GM18868 (cell line): ENCODE measurements around the gene UNC13A.

Experiments used
- ATAC-seq: cut with Tn5 transposase; IDR thresholded peaks from one replicate; pipeline ENCODE4 v1.9.1; 2021; ENCODE audit warnings: mild to moderate bottlenecking, moderate library complexity; ENCODE audit not compliant: unreplicated experiment

Gene UNC13A

DNA sequence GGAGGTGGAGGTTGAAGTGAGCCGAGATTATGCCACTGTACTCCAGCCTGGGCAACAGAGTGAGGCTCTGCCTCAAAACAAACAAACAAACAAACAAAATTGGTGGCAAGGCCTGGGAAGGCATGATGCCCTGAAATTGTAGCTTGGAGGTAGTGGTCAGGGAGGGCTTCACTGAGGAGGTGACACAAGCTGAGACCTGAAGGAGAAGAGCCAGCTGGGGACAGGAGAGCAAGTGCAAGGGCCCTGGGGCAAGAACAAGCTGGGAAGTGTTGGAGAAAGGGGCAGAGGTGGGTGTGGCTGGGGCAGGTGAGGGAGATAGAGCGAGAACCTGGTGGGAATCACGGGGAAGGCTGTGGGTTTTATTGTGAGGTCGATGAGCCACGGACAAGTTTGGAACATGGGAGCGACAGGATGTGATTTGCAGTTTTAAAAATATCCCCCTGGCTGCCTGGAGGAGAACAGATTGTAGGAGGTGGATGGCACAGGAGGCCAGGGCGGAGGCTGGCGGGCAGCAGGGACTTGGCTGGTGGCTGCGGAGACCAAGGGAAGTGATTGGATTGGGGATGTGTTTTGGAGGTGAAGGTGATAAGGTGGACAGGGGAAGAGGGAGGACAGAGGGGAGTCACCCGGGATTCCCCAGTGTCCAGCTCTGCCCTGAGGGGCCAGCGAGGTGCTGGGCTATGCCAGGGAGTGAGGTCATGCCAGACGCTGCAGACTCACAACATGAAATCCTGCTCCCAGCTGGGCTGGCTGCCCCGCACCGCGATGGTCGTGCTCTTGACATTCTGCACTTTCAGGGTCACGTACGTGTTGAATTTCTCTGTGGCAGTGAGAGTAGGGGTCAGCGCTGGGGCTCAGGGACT lies 14.0 kb downstream of the UNC13A start:
- no peak for ATAC-seq

GRCh38 chr19:17671906-17672305 lies 16.2 kb downstream of the UNC13A start:
- no peak for ATAC-seq

GRCh38 chr19:17669419-17669818 lies 18.7 kb downstream of the UNC13A start:
- ATAC-seq: no peak

DNA sequence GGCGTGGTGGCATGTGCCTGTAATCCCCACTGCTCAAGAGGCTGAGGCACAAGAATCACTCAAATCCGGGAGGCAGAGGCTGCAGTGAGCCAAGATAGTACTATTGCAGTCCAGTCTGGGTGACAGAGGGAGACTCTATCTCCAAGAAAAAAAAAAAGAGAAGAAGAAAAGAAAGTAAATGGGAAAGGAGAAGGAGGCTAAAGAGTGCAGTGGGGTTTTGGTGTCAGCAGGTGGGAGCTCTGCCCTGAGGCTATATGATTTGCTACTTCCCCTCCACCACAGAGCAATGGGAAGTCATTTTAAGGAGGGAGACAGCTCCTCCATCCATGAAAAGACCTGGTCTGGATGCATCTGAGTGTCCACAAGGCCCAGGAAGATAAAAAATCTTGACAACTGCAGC lies 23.1 kb downstream of the UNC13A start:
- no peak for ATAC-seq

GRCh38 chr19:17659996-17660395 lies 28.2 kb downstream of the UNC13A start:
- ATAC-seq: no peak

- no peak for ATAC-seq
Measured at GRCh38 chr19:17658666-17659065, 29.5 kb downstream of the UNC13A start.

DNA sequence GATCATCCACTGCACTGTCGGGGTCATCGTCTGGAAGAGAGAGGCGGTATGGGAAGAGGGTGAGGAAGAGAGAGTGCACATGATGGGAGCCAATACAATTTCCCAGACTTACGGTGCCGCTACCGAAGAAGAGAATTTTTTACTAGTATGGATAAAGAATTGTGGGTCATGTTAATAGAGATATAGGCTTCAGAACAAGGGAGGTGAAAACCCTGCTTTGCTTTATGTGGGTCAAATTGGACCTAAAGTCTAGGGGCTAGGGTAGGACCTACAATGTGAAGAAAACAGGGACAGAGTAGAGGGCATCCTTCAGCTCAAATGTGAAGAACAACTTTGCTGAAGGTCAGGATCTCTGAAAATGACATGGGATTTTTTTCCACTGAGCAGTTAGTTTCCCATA lies 29.9 kb downstream of the UNC13A start:
- ATAC-seq: no peak

DNA sequence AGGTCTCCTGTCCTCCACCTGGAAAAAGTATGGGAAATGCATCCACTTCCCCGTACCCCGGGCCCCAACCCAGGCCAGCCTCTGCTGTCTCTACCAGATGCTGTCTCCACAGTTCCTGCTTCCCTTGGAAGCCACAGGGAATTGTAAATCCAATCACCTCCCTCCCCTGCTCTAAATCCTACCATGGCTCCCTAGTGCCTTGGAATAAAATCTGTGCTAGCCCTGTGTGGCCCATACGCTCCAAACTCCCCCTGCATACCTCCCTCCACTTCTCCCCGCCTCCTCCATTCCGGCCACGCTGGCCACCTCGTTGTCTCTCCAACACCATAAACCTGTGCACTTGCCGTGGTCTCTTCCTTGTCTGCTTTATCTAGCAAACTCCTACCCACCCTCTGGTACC lies 31.2 kb downstream of the UNC13A start:
- no peak for ATAC-seq

GRCh38 chr19:17655751-17656472 lies 32.2 kb downstream of the UNC13A start:
- ATAC-seq: no peak

DNA sequence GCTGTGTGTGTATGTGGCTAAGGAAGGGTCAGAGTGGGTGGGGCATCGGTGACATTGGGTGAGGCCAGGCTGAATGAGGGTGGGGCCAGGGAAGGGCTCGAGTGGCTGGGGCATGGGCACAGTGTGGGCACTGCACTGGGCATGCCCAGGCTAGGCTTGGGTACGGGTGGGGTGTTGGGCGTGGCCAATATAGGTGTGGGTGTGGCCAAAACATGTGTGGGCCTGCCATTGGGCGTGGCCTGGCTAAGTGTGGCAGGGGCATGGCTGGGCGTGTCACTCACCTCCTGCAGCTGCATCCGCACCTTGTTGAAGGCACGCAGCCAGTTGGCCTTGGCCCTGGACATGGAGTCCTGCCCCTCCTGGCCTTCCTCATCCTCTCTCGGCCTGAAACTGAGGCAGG lies 33.2 kb downstream of the UNC13A start:
- no peak for ATAC-seq

DNA sequence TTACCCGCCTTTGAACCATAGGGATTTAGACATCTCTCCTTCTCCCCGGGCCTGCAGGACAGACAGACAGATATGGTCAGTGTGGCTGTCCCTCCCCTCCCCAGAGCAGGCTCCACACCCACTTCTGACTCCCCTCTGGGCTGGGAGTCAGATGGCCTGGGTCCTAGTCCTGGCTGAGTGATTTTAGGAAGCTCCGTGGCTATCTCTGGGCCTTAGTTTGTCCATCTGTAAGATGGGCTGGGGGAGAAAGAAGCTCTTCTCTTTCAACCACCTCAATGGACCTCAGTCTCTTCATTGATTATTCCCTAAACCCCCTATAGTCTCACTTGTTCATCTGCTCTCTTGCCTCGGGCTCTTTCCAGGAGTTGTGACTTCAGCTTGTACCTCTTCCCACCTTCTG lies 35.5 kb downstream of the UNC13A start:
- no peak for ATAC-seq

DNA sequence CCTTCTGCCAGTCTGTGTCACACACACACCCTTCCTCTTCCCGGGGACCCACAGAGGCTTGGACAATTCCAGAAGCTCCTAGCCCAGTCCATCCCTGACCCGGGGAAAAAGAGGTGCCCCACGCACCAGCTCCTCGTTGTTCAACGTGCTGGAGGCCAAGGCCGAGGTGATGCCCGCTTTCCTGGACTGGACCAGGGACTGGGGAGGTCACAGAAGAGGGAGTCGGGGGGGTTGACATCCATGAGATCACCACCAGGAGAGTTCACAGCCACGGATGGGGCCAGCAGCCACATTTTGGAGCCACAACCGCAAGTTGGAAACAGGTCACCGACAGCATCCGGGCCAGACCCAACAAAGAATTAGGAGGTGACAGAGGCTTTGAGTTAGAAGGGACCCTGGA lies 39.4 kb downstream of the UNC13A start:
- ATAC-seq: no peak

DNA sequence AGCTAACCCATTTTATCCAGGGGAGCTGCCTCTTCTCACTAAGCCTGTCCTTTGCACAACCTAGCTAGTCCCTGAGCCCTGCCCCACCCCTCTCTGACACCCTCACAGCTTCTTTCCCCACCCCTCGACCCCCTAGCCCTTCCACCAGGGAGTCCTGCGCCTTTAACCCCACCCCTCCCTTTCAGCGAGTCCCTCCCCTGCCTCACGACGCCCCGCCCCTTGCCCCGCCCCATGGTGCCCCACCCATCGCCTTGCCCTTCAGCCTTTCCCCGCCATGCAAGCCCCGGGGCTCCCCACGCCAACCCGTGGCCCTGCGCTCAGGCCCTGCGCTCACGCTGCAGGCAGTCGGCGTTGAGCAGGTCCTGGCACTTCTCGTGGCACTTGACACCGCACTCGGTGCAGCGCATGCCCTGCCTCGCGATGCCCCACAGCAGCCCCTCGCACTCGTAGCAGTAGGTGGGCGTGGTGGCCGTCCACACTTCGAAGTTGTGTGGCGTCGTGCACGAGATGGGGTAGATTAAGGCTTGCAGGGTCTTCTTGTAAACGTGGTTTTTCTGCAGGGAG lies 40.0 kb downstream of the UNC13A start:
- no peak for ATAC-seq

DNA sequence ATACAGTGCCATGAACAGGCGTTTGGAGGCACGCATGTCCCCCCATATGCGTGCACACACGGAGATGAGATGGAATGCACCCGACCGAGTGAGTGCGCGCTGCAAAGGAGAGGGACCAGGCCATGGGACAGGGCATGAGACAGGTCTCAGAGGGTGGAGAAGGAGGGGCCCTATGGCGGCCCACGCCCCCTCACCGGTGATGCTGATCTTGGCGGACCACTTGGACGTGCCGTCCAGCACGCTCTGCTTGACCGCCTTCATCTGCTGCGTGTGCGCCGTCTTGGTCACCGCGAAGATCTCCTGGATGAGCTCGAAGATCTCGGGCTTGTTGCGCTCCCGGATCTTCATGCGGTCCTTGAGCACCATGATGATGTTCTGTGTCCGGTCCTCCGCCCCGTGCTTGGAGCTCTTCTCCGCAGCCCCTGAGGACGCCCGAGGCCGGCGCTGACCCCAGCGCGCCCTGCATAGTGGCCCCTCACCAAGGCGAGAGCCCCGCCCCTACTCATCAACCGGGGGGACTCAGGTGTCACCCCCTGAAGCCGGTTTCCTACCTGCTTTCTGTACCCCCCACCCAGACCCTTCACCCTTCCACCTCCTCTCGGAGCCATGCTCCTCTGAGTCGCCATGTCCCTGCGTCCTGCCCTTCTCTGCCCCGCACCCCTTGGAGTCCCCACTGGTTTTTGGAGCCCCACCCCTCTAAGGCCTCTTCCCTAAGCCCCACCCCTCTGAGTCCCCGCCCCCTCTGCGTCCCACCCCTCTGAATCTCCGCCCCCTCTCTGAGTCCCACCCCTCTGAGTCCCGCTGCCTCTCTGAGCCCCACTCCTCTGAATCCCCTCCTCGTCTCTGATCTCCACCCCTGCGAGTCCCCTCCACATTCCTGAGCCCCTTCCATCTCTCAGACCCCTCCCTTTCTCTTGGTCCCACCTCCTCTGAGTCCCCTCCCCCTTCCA lies 40.8 kb downstream of the UNC13A start:
- ATAC-seq: no peak

DNA sequence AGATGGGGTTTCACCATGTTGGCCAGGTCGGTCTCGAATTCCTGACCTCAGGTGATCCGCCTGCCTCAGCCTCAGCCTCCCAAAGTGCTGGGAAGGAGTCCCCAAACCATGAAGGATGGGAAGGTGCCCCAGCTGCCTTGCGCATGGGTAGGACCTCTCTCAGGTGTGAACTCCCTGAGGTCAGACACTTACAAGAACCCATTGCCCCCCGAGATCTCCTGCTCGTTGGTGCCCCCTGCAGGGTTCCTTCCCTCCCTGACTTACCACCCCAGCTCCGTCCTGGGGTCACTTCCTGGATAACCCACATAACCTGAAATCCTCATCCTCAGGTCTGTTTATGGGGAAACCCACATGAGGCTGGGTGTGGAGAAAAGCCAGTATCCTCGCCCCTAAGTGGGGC lies 41.7 kb downstream of the UNC13A start:
- no peak for ATAC-seq

- ATAC-seq: no peak
Measured at GRCh38 chr19:17645339-17645963, 42.7 kb downstream of the UNC13A start.

- no peak for ATAC-seq
Measured at GRCh38 chr19:17642656-17643055, 45.5 kb downstream of the UNC13A start.

DNA sequence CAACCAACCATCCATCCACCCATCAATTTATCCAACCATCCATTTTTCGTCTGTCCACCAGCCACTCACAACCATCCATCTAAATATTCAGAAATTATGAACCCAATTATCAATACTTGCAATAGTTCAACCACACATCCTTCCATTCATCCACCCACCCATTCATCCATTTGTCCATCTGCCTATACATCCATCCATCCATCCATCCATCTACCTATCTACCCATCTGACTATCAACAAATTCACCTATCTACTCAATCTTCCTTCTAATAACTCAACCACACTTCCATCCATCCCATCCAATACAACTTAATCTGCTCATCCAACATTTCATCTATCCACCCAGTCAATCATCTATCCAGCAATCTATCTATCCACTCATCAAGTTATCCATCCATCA lies 46.3 kb downstream of the UNC13A start:
- ATAC-seq: no peak

DNA sequence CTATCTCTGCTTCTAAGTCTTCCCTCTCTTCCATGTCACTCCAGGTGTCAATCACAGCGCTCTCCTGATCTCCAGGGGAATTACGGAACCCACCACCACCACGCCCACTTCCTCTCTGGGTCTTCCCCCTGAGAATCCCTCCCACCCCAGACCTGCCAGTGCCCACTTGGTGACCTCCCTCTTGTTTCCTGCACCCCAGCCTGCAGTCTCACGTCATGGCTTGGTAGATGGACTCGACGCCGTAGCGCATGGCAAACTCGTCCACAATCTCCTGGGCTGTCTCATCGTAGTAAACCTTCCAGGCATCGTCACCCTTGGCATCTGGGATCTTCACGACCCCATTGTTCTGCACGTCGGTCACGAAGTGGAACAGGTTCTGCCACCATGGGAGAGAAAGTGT lies 47.0 kb downstream of the UNC13A start:
- ATAC-seq: no peak

DNA sequence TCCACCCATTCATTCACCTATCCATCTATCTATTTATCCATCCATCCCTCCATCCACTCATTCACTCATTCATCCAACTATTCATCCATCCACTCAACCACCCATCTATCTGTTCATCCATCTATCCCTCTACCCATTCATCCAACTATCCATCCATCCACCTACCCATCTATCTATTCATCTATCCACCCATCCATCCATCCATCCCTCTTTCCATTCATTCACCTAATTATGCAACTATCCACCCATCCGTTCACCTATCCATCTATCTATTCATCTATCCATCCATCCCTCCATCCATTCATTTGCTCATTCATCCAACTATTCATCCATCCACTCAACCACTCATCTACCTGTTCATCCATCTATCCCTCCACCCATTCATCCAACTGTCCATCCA lies 54.5 kb downstream of the UNC13A start:
- no peak for ATAC-seq
